ENCODE measurements around the gene EMC10. TPM values are rescaled to one million over a fixed set of nuclear protein-coding genes. Genes with fewer than 3 reads are reported as not detected.

EMC10 gene
- total RNA-seq, 2 experiments from 2014 or later, result 33.4 to 34.7 TPM

DNA sequence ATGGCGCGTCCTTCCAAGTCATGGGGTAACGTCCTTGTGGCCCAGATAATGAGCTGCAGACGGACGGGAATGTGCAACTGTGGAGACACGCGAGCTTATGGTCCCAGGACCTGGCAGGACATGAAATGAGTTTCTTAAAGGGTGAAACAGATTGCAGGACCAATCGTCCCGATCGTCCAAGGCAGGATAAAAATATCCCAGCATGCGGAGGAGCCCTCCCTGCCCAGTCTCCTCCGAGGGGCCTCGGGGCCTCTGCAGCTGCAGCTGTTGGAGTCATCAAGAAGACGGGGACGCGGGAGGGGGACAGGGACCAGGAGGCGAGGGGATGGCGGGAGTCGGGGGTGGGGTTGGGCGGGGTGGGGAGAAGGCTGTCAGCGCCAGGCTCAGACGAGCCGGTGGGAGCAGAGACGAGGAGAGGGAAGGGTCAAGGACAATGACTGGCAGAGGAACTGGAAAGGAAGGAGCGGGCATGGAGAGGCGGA, 14.7 kb downstream of the EMC10 start:
- POLR2A ChIA-PET, result no interaction called here
- CTCF ChIA-PET, result no interaction called here
- Mint-ChIP-seq H3K36me3 (ENCODE audit: low read depth) (peaks cover 6% of the 10 kb centered on the region), H3K27ac (no peak overlapping the region), H3K9me3 (ENCODE audit: low read depth) (peaks cover 3% of the 10 kb centered on the region), H3K4me3 (no peak overlapping the region), H3K27me3 (no peaks in the 10 kb centered on the region), H3K4me1 (peaks cover 31% of the 10 kb centered on the region)
- DNase-seq (no peak), ATAC-seq (no peak)
- intact Hi-C loops (cut with DNase I, micrococcal nuclease), result no loop called here

GRCh38 chr19:50492303-50493052, 16.2 kb downstream of the EMC10 start:
- Mint-ChIP-seq H3K9me3 (ENCODE audit: low read depth) (no peaks in the 10 kb centered on the region), H3K4me1 (peaks cover 25% of the 10 kb centered on the region), H3K27me3 (no peaks in the 10 kb centered on the region), H3K4me3 (no peak overlapping the region), H3K36me3 (ENCODE audit: low read depth) (no peaks in the 10 kb centered on the region), H3K27ac (peak overlapping the region; percentile 39)
- intact Hi-C loops (cut with DNase I, micrococcal nuclease), result no loop called here
- DNase-seq, result peak; percentile 64
- peak; percentile 96 for ATAC-seq
- ChIA-PET POLR2A (no interaction called here), CTCF (no interaction called here)

DNA sequence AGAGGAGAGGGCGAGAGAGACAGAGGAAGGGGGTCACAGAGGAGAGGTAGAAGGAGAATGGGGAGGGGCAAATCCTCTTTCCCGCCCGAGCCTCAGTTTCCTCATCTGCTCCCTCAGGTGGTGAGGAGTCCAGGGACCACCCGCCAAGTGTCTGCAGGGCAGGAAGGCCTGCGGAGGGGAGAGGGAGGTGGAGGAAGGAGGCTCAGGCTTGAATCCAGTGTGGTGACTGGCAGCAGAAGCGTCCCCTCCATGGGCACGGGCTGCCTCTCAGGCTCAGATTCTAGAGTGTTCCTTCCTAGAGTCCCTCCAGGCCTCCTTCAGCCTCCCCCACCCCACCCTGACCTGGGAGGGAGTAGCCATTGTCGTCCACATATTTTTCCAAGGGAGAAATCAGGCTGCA, 16.9 kb downstream of the EMC10 start:
- ATAC-seq, result no peak
- intact Hi-C loops (cut with DNase I, micrococcal nuclease), result no loop called here
- peaks cover 25% of the 10 kb centered on the region for H3K4me1 Mint-ChIP-seq
- ChIA-PET POLR2A (no interaction called here), CTCF (no interaction called here)
- no peaks in the 10 kb centered on the region for H3K36me3 Mint-ChIP-seq (ENCODE audit: low read depth)
- H3K27ac Mint-ChIP-seq, result no peak overlapping the region
- DNase-seq, result no peak
- H3K9me3 Mint-ChIP-seq (ENCODE audit: low read depth), result no peaks in the 10 kb centered on the region
- no peak overlapping the region for H3K4me3 Mint-ChIP-seq
- H3K27me3 Mint-ChIP-seq, result no peaks in the 10 kb centered on the region

- no peak for ATAC-seq
- no peak overlapping the region for H3K4me3 Mint-ChIP-seq
- no peaks in the 10 kb centered on the region for H3K36me3 Mint-ChIP-seq (ENCODE audit: low read depth)
- CTCF ChIA-PET, result no interaction called here
- H3K27me3 Mint-ChIP-seq, result no peaks in the 10 kb centered on the region
- intact Hi-C loops (cut with DNase I, micrococcal nuclease), result no loop called here
- no peak for DNase-seq
- peaks cover 22% of the 10 kb centered on the region for H3K4me1 Mint-ChIP-seq
- POLR2A ChIA-PET, result interaction anchor here (0.6 kb wide), 1 partner anchor 10 kb away, joined by 8 read pairs; no protein-coding TSS in a partner anchor
- H3K9me3 Mint-ChIP-seq (ENCODE audit: low read depth), result no peaks in the 10 kb centered on the region
- no peak overlapping the region for H3K27ac Mint-ChIP-seq
Observed at GRCh38 chr19:50494186-50495019, 18.1 kb downstream of the EMC10 start.

GRCh38 chr19:50495020-50495531, 18.8 kb downstream of the EMC10 start:
- Mint-ChIP-seq H3K9me3 (ENCODE audit: low read depth) (no peaks in the 10 kb centered on the region), H3K27me3 (no peaks in the 10 kb centered on the region), H3K4me1 (peaks cover 22% of the 10 kb centered on the region), H3K27ac (no peak overlapping the region), H3K4me3 (no peak overlapping the region), H3K36me3 (ENCODE audit: low read depth) (no peaks in the 10 kb centered on the region)
- ChIA-PET POLR2A (interaction anchor here (0.6 kb wide), 1 partner anchor 10 kb away, joined by 8 read pairs; no protein-coding TSS in a partner anchor), CTCF (no interaction called here)
- ATAC-seq (no peak), DNase-seq (no peak)
- intact Hi-C loops (cut with DNase I, micrococcal nuclease), result no loop called here

DNA sequence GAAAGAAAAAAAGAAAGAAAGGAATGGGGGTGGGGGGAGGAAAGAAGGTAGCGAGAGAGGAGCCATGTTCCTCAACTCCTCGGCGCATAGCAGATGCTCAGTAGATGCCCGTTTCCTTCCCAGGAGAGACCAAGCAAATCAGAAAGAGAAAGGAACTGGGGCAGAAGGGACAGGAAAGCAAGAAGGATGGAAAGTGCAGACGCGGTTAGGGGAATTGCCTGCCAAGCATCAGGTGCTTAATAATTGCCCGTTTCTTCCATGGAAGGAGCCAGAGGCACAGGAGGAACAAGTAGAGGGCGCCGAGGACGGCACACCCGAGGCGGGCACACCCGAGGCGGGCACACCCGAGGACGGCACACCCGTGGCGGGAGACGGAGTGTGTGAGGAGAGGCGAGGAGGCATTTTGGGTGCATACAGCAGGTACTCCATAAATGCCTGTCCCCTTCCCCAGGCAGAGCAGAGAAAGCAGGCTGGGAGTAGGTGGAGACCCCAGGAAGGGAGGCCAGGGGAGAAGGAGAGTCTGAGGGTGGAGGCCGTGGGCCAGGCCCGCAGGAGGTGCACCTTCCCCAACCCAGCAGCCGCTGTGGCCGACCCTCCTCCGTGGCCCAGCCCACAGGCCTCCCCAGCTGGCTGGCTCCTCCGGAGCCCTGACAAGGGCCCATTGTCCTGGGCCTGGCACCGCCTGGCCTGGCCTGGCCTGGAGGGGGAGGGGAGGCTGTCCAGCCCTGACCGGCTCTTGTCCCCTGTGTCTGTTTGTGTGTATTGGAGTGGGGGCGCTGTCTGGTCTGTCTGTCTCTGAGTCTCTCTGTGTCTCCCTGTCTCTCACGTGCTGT, 20.1 kb downstream of the EMC10 start:
- Mint-ChIP-seq H3K9me3 (ENCODE audit: low read depth) (no peaks in the 10 kb centered on the region), H3K4me3 (no peak overlapping the region), H3K27me3 (no peaks in the 10 kb centered on the region), H3K36me3 (ENCODE audit: low read depth) (no peaks in the 10 kb centered on the region), H3K4me1 (peaks cover 11% of the 10 kb centered on the region), H3K27ac (no peak overlapping the region)
- ATAC-seq (no peak), DNase-seq (no peak)
- intact Hi-C loops (cut with DNase I, micrococcal nuclease), result no loop called here
- ChIA-PET POLR2A (interaction anchor here (0.6 kb wide), 1 partner anchor 133 kb away, joined by 4 read pairs; no protein-coding TSS in a partner anchor), CTCF (no interaction called here)

GRCh38 chr19:50497022-50497405, 20.7 kb downstream of the EMC10 start:
- ATAC-seq (no peak), DNase-seq (no peak)
- ChIA-PET CTCF (no interaction called here), POLR2A (interaction anchor here (0.6 kb wide), 1 partner anchor 134 kb away, joined by 4 read pairs; no protein-coding TSS in a partner anchor)
- no peak overlapping the region for H3K27ac Mint-ChIP-seq
- H3K27me3 Mint-ChIP-seq, result no peaks in the 10 kb centered on the region
- no peaks in the 10 kb centered on the region for H3K36me3 Mint-ChIP-seq (ENCODE audit: low read depth)
- peaks cover 5% of the 10 kb centered on the region for H3K4me1 Mint-ChIP-seq
- intact Hi-C loops (cut with DNase I, micrococcal nuclease), result no loop called here
- H3K9me3 Mint-ChIP-seq (ENCODE audit: low read depth), result no peaks in the 10 kb centered on the region
- H3K4me3 Mint-ChIP-seq, result no peak overlapping the region

DNA sequence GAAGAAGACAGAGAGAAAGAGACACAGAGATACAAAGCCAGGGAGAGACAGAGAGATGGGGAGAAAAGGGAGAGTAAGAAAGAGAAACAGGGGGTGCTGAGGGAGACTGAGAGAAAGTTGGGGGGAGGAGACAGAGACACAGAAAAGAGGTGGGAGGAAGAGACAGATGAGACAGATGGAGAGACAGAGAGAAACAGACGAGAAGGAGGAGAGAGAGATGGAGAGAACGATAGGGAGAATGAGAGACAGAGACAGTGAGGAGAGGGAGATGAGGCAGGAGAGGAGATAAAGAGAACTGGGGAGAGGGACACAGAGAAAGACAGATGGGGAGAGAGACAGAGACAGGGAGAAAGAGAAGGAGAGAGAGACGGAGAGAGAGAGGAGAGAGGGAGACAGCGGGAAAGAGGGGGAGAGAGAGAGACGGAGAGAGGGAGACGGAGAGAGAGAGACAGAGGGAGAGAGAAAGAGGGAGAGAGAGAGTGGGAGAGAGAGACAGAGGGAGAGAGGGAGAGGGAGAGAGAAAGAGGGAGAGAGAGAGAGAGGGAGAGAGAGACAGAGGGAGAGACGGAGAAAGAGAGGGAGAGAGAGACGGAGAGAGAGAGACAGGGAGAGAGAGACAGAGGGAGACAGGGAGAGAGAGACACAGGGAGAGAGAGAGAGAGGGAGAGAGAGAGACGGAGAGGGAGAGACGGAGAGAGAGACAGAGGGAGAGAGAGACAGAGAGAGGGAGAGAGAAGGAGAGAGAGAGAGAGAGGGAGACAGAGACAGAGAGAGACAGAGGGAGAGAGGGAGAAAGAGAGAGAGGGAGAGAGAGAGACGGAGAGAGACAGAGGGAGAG, 22.1 kb downstream of the EMC10 start:
- no peaks in the 10 kb centered on the region for H3K36me3 Mint-ChIP-seq (ENCODE audit: low read depth)
- no peaks in the 10 kb centered on the region for H3K27me3 Mint-ChIP-seq
- intact Hi-C loops (cut with DNase I, micrococcal nuclease), result no loop called here
- ChIA-PET CTCF (no interaction called here), POLR2A (no interaction called here)
- no peak overlapping the region for H3K27ac Mint-ChIP-seq
- DNase-seq, result no peak
- no peaks in the 10 kb centered on the region for H3K9me3 Mint-ChIP-seq (ENCODE audit: low read depth)
- no peak overlapping the region for H3K4me3 Mint-ChIP-seq
- ATAC-seq, result no peak
- no peaks in the 10 kb centered on the region for H3K4me1 Mint-ChIP-seq

DNA sequence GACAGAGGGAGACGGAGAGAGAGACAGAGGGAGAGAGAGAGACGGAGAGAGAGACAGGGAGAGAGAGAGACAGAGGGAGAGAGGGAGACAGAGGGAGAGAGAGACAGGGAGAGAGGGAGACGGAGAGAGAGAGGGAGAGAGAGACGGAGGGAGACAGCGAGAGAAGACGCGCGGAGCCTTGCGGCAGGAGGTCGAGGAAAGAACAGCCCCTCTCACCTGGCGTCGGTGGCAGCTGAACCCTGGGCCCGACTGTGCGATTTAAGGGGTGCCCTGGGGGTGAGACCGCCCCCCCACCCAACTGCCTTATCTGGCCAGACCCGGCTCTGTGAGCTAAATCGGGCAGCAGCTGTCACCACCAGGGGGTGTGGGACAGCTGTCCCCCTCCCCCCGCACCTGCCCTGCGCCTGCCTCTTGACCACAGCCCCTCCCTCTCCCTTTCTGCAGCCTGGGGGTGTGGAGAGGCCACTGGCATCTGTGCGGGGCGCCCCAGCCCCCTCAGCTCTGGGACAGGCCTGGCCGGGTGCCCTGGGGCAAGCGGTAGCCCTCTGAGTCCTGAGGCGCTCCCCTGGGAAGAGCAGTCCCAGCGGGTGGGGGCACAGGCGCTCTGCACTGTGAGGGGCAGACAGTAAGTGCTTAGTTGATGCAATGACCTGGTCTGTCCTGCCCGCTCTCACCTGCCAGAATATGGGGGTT, 23.9 kb downstream of the EMC10 start:
- Mint-ChIP-seq H3K4me1 (no peaks in the 10 kb centered on the region), H3K9me3 (ENCODE audit: low read depth) (no peaks in the 10 kb centered on the region), H3K36me3 (ENCODE audit: low read depth) (no peaks in the 10 kb centered on the region), H3K27ac (no peak overlapping the region), H3K27me3 (no peaks in the 10 kb centered on the region), H3K4me3 (no peak overlapping the region)
- POLR2A ChIA-PET, result no interaction called here
- ATAC-seq (peak; percentile 61), DNase-seq (peak; percentile 55)
- CTCF ChIA-PET, result interaction anchor here (0.6 kb wide), 1 partner anchor 37 kb away, joined by 3 read pairs; no protein-coding TSS in a partner anchor
- intact Hi-C loops (cut with DNase I, micrococcal nuclease), result no loop called here

DNA sequence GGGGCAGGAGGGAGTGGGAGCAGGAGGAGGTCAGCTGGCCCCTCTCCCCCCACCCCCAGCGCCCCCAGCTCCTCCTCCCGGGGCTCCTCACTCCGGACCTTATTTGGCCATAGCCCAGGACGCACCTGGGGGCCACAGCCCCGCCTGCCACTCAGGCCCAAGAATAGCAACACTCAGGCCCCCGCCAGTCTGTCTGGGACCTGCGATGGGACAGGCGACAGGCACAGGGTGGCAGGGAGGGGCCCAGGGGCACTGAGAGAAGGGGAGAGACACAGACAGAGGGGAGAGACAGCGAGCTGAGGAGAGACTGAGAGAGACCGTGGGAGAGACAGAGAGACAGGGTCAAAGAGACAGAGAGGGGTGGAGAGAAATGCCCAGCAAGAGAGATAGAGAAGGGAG, 24.4 kb downstream of the EMC10 start:
- DNase-seq (no peak), ATAC-seq (no peak)
- ChIA-PET CTCF (interaction anchor here (0.6 kb wide), 1 partner anchor 36 kb away, joined by 3 read pairs; no protein-coding TSS in a partner anchor), POLR2A (no interaction called here)
- Mint-ChIP-seq H3K27ac (no peak overlapping the region), H3K4me3 (no peak overlapping the region), H3K27me3 (no peaks in the 10 kb centered on the region), H3K9me3 (ENCODE audit: low read depth) (no peaks in the 10 kb centered on the region), H3K36me3 (ENCODE audit: low read depth) (peaks cover 3% of the 10 kb centered on the region), H3K4me1 (no peaks in the 10 kb centered on the region)
- intact Hi-C loops (cut with DNase I, micrococcal nuclease), result no loop called here

Data from activated CD4-positive, alpha-beta T cell treated with anti-CD3 and anti-CD28 coated beads for 36 hours (primary cell).